GM23338 (cell line): ENCODE measurements around the gene AQP5.

Source experiments
- CREB1 ChIP-seq: fragments of 250-450 bp; sonication (Bioruptor Pico); IDR thresholded peaks from 2 replicates; pipeline ENCODE4 v1.5.0; 2020; ENCODE audit warnings: low read depth, mild to moderate bottlenecking, moderate library complexity
- CTCF ChIP-seq, 2 experiments: fragments of 200-600 bp in 1 of 2; sonication (generic) in 1 of 2; conservative IDR thresholded peaks; 2 replicates each; pipeline versions ENCODE4 v1.5.1 to v1.6.1; 2016 to 2017; ENCODE audit warnings: antibody characterized with exemption in 2 of 2, low read depth in 2 of 2, mild to moderate bottlenecking in 2 of 2, moderate library complexity in 1 of 2
- ETS1 ChIP-seq: IDR thresholded peaks from 2 replicates; pipeline ENCODE4 v1.6.1; 2016; ENCODE audit warnings: antibody characterized with exemption
- EZH2 ChIP-seq: fragments of 200-600 bp; sonication (generic); IDR thresholded peaks from one replicate; pipeline ENCODE4 v1.8.0; 2017; ENCODE audit warnings: antibody characterized with exemption, mild to moderate bottlenecking, low read depth; ENCODE audit not compliant: unreplicated experiment
- EZH2phosphoT487 ChIP-seq: fragments of 200-600 bp; sonication (generic); IDR thresholded peaks from one replicate; pipeline ENCODE4 v1.8.1; 2018; ENCODE audit warnings: antibody characterized with exemption; ENCODE audit not compliant: unreplicated experiment
- JUNB ChIP-seq: IDR thresholded peaks from one replicate; pipeline ENCODE4 v1.6.1; 2016; ENCODE audit warnings: antibody characterized with exemption; ENCODE audit not compliant: unreplicated experiment
- POLR2AphosphoS5 ChIP-seq: IDR thresholded peaks from 2 replicates; pipeline ENCODE4 v1.6.1; 2016; ENCODE audit warnings: antibody characterized with exemption, low read depth
- ZNF114 ChIP-seq: fragments of 250-450 bp; sonication (Bioruptor Pico); IDR thresholded peaks from 2 replicates; pipeline ENCODE4 v1.5.0; 2020; ENCODE audit warnings: mild to moderate bottlenecking, moderate library complexity
- TF ChIP-seq, protein P1 (sequence below): fragments of 250-450 bp; sonication (Bioruptor Pico); IDR thresholded peaks from 2 replicates; pipeline ENCODE4 v1.5.0; 2020; ENCODE audit warnings: mild to moderate bottlenecking, moderate library complexity

DNA sequence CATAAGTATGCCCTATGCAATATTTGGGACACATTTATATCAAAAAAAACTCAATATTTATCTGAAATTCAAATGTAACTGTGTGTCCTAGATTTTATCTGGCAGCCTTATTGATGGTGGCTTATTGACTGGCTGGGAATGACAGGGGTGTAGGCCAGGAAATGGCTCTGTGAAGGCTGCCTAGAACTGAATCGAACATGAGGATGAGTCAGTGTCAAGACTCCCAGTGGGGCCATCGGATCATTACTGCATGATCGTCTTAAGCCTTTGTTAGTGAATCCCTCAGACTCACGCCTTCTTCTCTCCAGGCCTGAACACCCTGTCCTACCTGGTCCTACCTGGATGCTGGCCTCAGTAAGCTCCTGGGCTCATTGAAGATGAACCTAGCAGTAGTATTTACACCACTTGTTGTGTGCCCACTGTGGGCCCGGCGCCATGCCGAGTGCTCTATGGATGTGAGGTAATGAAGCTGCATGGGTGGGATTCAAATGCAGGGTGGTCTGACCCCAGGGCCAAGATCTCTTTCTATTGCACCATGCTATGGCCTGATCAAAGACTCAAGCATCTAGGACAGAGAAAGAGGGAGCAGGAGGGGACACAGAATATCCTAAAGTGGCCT lies 36.9 kb upstream of the AQP5 start:
- TF ChIP-seq CTCF (conservative IDR thresholded peaks at IDR 0.05; ENCODE audit: low read depth in 2 of 2), result no peak
- no peak for TF ChIP-seq EZH2
- TF ChIP-seq ZNF114, result no peak
- TF ChIP-seq EZH2phosphoT487, result no peak
- no peak for TF ChIP-seq POLR2AphosphoS5
- TF ChIP-seq, protein P1, sequence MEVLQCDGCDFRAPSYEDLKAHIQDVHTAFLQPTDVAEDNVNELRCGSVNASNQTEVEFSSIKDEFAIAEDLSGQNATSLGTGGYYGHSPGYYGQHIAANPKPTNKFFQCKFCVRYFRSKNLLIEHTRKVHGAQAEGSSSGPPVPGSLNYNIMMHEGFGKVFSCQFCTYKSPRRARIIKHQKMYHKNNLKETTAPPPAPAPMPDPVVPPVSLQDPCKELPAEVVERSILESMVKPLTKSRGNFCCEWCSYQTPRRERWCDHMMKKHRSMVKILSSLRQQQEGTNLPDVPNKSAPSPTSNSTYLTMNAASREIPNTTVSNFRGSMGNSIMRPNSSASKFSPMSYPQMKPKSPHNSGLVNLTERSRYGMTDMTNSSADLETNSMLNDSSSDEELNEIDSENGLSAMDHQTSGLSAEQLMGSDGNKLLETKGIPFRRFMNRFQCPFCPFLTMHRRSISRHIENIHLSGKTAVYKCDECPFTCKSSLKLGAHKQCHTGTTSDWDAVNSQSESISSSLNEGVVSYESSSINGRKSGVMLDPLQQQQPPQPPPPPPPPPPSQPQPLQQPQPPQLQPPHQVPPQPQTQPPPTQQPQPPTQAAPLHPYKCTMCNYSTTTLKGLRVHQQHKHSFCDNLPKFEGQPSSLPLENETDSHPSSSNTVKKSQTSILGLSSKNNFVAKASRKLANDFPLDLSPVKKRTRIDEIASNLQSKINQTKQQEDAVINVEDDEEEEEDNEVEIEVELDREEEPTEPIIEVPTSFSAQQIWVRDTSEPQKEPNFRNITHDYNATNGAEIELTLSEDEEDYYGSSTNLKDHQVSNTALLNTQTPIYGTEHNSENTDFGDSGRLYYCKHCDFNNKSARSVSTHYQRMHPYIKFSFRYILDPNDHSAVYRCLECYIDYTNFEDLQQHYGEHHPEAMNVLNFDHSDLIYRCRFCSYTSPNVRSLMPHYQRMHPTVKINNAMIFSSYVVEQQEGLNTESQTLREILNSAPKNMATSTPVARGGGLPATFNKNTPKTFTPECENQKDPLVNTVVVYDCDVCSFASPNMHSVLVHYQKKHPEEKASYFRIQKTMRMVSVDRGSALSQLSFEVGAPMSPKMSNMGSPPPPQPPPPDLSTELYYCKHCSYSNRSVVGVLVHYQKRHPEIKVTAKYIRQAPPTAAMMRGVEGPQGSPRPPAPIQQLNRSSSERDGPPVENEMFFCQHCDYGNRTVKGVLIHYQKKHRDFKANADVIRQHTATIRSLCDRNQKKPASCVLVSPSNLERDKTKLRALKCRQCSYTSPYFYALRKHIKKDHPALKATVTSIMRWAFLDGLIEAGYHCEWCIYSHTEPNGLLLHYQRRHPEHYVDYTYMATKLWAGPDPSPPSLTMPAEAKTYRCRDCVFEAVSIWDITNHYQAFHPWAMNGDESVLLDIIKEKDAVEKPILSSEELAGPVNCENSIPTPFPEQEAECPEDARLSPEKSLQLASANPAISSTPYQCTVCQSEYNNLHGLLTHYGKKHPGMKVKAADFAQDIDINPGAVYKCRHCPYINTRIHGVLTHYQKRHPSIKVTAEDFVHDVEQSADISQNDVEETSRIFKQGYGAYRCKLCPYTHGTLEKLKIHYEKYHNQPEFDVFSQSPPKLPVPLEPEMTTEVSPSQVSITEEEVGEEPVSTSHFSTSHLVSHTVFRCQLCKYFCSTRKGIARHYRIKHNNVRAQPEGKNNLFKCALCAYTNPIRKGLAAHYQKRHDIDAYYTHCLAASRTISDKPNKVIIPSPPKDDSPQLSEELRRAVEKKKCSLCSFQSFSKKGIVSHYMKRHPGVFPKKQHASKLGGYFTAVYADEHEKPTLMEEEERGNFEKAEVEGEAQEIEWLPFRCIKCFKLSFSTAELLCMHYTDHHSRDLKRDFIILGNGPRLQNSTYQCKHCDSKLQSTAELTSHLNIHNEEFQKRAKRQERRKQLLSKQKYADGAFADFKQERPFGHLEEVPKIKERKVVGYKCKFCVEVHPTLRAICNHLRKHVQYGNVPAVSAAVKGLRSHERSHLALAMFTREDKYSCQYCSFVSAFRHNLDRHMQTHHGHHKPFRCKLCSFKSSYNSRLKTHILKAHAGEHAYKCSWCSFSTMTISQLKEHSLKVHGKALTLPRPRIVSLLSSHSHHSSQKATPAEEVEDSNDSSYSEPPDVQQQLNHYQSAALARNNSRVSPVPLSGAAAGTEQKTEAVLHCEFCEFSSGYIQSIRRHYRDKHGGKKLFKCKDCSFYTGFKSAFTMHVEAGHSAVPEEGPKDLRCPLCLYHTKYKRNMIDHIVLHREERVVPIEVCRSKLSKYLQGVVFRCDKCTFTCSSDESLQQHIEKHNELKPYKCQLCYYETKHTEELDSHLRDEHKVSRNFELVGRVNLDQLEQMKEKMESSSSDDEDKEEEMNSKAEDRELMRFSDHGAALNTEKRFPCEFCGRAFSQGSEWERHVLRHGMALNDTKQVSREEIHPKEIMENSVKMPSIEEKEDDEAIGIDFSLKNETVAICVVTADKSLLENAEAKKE (CRISPR knock-in tag), result no peak
- TF ChIP-seq ETS1, result no peak
- no peak for TF ChIP-seq CREB1
- no peak for TF ChIP-seq JUNB
